HepG2 (cell line): ENCODE data around the gene SLC4A8. TPM values are rescaled to one million over a fixed set of nuclear protein-coding genes. Genes with fewer than 3 reads are reported as not detected.

Source experiments
- ATAC-seq: fragments of 200-7000 bp; cut with Tn5 transposase; 3 replicates; pipeline ENCODE4 v1.9.1; 2020; ENCODE audit warnings: mild to moderate bottlenecking, moderate library complexity
- BruUV-seq: library from RNA; stranded (reverse); fragments of 400-500 nt; replicated peaks from 2 replicates; lab custom pipeline; 2021; lab: Mats Ljungman, UMichigan
- CTCF ChIA-PET: fragments of 300-600 bp; formaldehyde crosslinking; extraction: SDS; loops from one replicate; lab custom pipeline; 2021; ENCODE audit warnings: low total read pairs, inconsistent platforms, low intra/inter-chr PET ratio; lab: Yijun Ruan, JAX
- POLR2A ChIA-PET: fragments of 350-600 bp; sonication (Branson Sonifier 250); formaldehyde crosslinking; loops from one replicate; lab custom pipeline; 2020; ENCODE audit warnings: antibody characterized with exemption, inconsistent platforms; lab: Yijun Ruan, JAX
- DNase-seq: peaks from one replicate; pipeline ENCODE4 v3.0.0-alpha.2; 2015; ENCODE audit warnings: low spot score
- FAIRE-seq: peaks from 3 replicates; lab custom pipeline; 2011; peaks lifted over from hg19 to GRCh38; lab: Jason Lieb, UNC
- H2AFZ ChIP-seq: one replicate; pipeline ENCODE4 v1.6.1; 2011; ENCODE audit warnings: low read length, inconsistent platforms
- H3K27ac ChIP-seq: fragments of 300-600 bp; 3 replicates; pipeline ENCODE4 v1.8.0; 2011; ENCODE audit warnings: mixed run types, mild to moderate bottlenecking, mixed read lengths, low read length, inconsistent platforms; ENCODE audit not compliant: insufficient read depth; ENCODE audit errors: extremely low read length
- H3K27me3 ChIP-seq, 2 experiments: fragments of 200-600 bp in 1 of 2; 2 replicates in 1 of 2; 3 replicates in 1 of 2; pipeline versions ENCODE4 v1.6.0 to v1.8.0; 2011; ENCODE audit warnings: low read length in 2 of 2, mild to moderate bottlenecking in 2 of 2, moderate library complexity in 2 of 2, inconsistent platforms in 1 of 2; ENCODE audit not compliant: insufficient read depth in 2 of 2, control insufficient read depth in 1 of 2
- H3K36me3 ChIP-seq, 2 experiments: fragments of 200-600 bp in 1 of 2; replicated peaks in 1 of 2; 2 replicates in 1 of 2; 3 replicates in 1 of 2; pipeline versions ENCODE4 v1.5.1 to v1.8.0; 2011; ENCODE audit warnings: low read length in 2 of 2, inconsistent platforms in 1 of 2; ENCODE audit not compliant: insufficient read depth in 2 of 2, control insufficient read depth in 1 of 2
- H3K4me1 ChIP-seq: 2 replicates; pipeline ENCODE4 v1.5.1; 2012; ENCODE audit warnings: low read length, inconsistent platforms; ENCODE audit not compliant: insufficient read depth
- H3K4me2 ChIP-seq: 2 replicates; pipeline ENCODE4 v1.6.0; 2011; ENCODE audit warnings: low read depth, low read length, inconsistent platforms
- H3K4me3 ChIP-seq, 3 experiments: fragments of 200-600 bp in 1 of 3; sonication (generic), shearing (Covaris generic) in 1 of 3; replicated peaks in 1 of 3; 2 replicates each; pipeline ENCODE4 v1.5.1; 2011 to 2016; ENCODE audit warnings: low read length in 3 of 3, inconsistent platforms in 2 of 3, low read depth in 2 of 3, mild to moderate bottlenecking in 2 of 3, control low read depth in 1 of 3, mixed read lengths in 1 of 3; ENCODE audit not compliant: insufficient read depth in 1 of 3
- H3K79me2 ChIP-seq: one replicate; pipeline ENCODE4 v1.6.1; 2011; ENCODE audit warnings: low read length, inconsistent platforms; ENCODE audit not compliant: insufficient read depth
- H3K9ac ChIP-seq: 2 replicates; pipeline ENCODE4 v1.6.0; 2011; ENCODE audit warnings: mild to moderate bottlenecking, low read depth, low read length, inconsistent platforms; ENCODE audit not compliant: insufficient read depth
- H3K9me3 ChIP-seq: 2 replicates; pipeline ENCODE4 v1.5.1; 2012; ENCODE audit warnings: mild to moderate bottlenecking, low read length
- H4K20me1 ChIP-seq: 2 replicates; pipeline ENCODE4 v1.6.0; 2011; ENCODE audit warnings: inconsistent platforms, mild to moderate bottlenecking, low read length, moderate library complexity; ENCODE audit not compliant: insufficient read depth
- ASH2L ChIP-seq: fragments of 300-600, 200-600 bp; sonication (generic); IDR thresholded peaks from 2 replicates; pipeline ENCODE4 v1.7.0; 2017; ENCODE audit warnings: low read depth, mild to moderate bottlenecking, moderate library complexity, mixed read lengths, low read length; ENCODE audit not compliant: insufficient read length
- MLLT10 ChIP-seq: sonication (generic); formaldehyde crosslinking; IDR thresholded peaks from 2 replicates; pipeline ENCODE4 v1.4.0; 2020; ENCODE audit warnings: missing genetic modification reagents
- RARG ChIP-seq: sonication (generic); formaldehyde crosslinking; IDR thresholded peaks from 2 replicates; pipeline ENCODE4 v1.4.0; 2020; ENCODE audit warnings: low read depth, mild to moderate bottlenecking, missing genetic modification reagents
- REST ChIP-seq, 2 experiments: IDR thresholded peaks; 2 replicates each; pipeline ENCODE4 v1.6.1; 2011 to 2012; ENCODE audit warnings: low read length in 2 of 2, borderline replicate concordance in 1 of 2, low read depth in 1 of 2, mild to moderate bottlenecking in 1 of 2, moderate library complexity in 1 of 2
- RXRA ChIP-seq: sonication (generic); formaldehyde crosslinking; IDR thresholded peaks from 2 replicates; pipeline ENCODE4 v1.5.1; 2020; ENCODE audit warnings: missing genetic modification reagents
- SP5 ChIP-seq: IDR thresholded peaks from 2 replicates; pipeline ENCODE4 v1.6.1; 2016; ENCODE audit warnings: low read depth, borderline replicate concordance
- TCF7 ChIP-seq: sonication (generic); IDR thresholded peaks from 2 replicates; pipeline ENCODE4 v1.6.1; 2016; ENCODE audit warnings: antibody characterized with exemption, low read depth
- ZNF383 ChIP-seq: sonication (generic); formaldehyde crosslinking; IDR thresholded peaks from 2 replicates; pipeline ENCODE4 v1.4.0; 2020; ENCODE audit warnings: missing genetic modification reagents, mild to moderate bottlenecking, borderline replicate concordance
- ZNF460 ChIP-seq: sonication (generic); formaldehyde crosslinking; IDR thresholded peaks from 2 replicates; pipeline ENCODE4 v1.5.1; 2020; ENCODE audit warnings: missing genetic modification reagents, mild to moderate bottlenecking, borderline replicate concordance
- ZNF772 ChIP-seq: sonication (generic); formaldehyde crosslinking; IDR thresholded peaks from 2 replicates; pipeline ENCODE4 v1.5.0; 2020; ENCODE audit warnings: mild to moderate bottlenecking, missing genetic modification reagents
- WGBS: methylation state at CpG from one replicate; pipeline ENCODE4 v1.1.6; 2017; ENCODE audit warnings: low lambda C conversion rate; 5-methylcytosine and 5-hydroxymethylcytosine counted together
- in situ Hi-C: cut with HindIII; loops from 2 replicates; pipeline ENCODE4 v1.10.0; 2017; ENCODE audit warnings: low pct_unique_long_range_greater_than_20kb; ENCODE audit not compliant: extremely low pct_ligation_motif_present
- intact Hi-C: fragments of 100-400 bp; cut with micrococcal nuclease; formaldehyde crosslinking; loops from one replicate; pipeline ENCODE4 v1.10.0; 2022; ENCODE audit not compliant: unreplicated experiment
- polyA plus RNA-seq, 8 experiments: library from polyadenylated mRNA; depleted of rRNA in 3 of 8; stranded (reverse) in 7 of 8; unstranded in 1 of 8; fragments of >200 nt; fragmentation: Illumina TruSeq in 4 of 8; extraction: Trizol in 4 of 8; gene quantifications; 2 replicates each; pipeline versions ENCODE4 v1.2.1 to v1.2.3, GENCODE V29; 2011 to 2016; ENCODE audit warnings: low read depth in 4 of 8, missing spikeins in 1 of 8, mixed read lengths in 1 of 8; ENCODE audit not compliant: insufficient read depth in 1 of 8
- total RNA-seq, 5 experiments: library from RNA; depleted of rRNA; stranded (reverse); fragments of >200 nt; fragmentation: Illumina TruSeq; extraction: Trizol; gene quantifications; 2 replicates each; pipeline ENCODE4 v1.2.3, GENCODE V29; 2016; ENCODE audit warnings: low read depth in 1 of 5
- TF ChIP-seq, protein P1 (sequence below): IDR thresholded peaks from 2 replicates; pipeline ENCODE4 v1.6.1; 2016
- TF ChIP-seq, protein P2 (sequence below): IDR thresholded peaks from 2 replicates; pipeline ENCODE4 v1.6.1; 2016; ENCODE audit warnings: missing genetic modification reagents, missing compliant biosample characterization

SLC4A8 gene
- total and polyA plus RNA-seq, 2 of the 13 experiments (the other 11 are each of a cell fraction or from before 2014, with no cell fraction given) = under 0.01 to 0.07 TPM

DNA sequence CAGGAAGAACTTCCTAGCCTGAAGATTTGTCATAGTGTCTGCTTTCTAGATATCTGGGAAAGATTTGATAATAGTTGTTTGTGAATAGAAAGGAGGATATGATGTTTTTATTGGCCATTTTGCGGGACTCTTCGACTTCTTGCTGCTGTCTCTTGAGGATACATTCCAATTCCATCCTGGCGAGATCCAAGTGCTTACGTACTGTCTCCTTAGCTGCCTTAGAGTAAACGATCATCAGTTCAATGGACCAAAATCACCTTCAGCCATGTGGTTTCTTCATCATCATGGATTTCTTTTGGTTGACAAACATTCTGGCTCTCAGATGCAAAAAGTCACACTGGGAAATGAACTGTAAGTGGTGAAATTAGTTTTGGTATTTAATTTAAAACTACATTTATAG lies 83.7 kb downstream of the SLC4A8 start:
- TF ChIP-seq MLLT10 (no peak), SP5 (CRISPR knock-in tag) (no peak), TCF7 (no peak), RARG (CRISPR knock-in tag) (no peak), ZNF383 (no peak), REST (IDR thresholded peaks at IDR 0.05; ENCODE audit: borderline replicate concordance in 1 of 2, low read depth in 1 of 2, low read length in 2 of 2) (no peak), ZNF772 (CRISPR knock-in tag) (no peak), RXRA (CRISPR knock-in tag) (no peak), ZNF460 (CRISPR knock-in tag) (no peak), ASH2L (no peak)
- TF ChIP-seq, protein P1, sequence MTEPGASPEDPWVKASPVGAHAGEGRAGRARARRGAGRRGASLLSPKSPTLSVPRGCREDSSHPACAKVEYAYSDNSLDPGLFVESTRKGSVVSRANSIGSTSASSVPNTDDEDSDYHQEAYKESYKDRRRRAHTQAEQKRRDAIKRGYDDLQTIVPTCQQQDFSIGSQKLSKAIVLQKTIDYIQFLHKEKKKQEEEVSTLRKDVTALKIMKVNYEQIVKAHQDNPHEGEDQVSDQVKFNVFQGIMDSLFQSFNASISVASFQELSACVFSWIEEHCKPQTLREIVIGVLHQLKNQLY (CRISPR knock-in tag) = no peak
- TF ChIP-seq, protein P2, sequence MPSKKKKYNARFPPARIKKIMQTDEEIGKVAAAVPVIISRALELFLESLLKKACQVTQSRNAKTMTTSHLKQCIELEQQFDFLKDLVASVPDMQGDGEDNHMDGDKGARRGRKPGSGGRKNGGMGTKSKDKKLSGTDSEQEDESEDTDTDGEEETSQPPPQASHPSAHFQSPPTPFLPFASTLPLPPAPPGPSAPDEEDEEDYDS = no peak
- no peaks in the 10 kb centered on the region for H3K9me3 ChIP-seq
- FAIRE-seq (no peak), DNase-seq (no peak), ATAC-seq (no peak)
- H3K4me2 ChIP-seq = no peak overlapping the region
- no TSS peak for BruUV-seq
- no peak overlapping the region for H3K4me3 ChIP-seq
- H3K9ac ChIP-seq = no peak overlapping the region
- no peak overlapping the region for H3K27ac ChIP-seq
- H3K79me2 ChIP-seq = no peaks in the 10 kb centered on the region
- WGBS = 25% methylated on average over 5 of the region's 5 CpGs
- ChIA-PET POLR2A (no interaction called here), CTCF (no interaction called here)
- H2AFZ ChIP-seq = no peak overlapping the region
- H3K27me3 ChIP-seq = peaks cover 1 to 3% of the 10 kb centered on the region in 2 experiments; a peak in 1 of 5 replicates
- intact Hi-C loops (no loop called here), in situ Hi-C loops (no loop called here)
- H3K4me1 ChIP-seq = no peaks in the 10 kb centered on the region
- H3K36me3 ChIP-seq = no peaks in the 10 kb centered on the region
- no peaks in the 10 kb centered on the region for H4K20me1 ChIP-seq
